Endothelial cell of umbilical vein (primary cell): ENCODE data around the gene GRWD1.

ENCODE experiments used
- CTCF ChIP-seq, 2 donors: IDR thresholded peaks; 1 replicate in 1 of 2; 2 replicates in 1 of 2; pipeline ENCODE4 v1.5.1; 2011; ENCODE audit warnings: low read length in 2 of 2, mild to moderate bottlenecking in 2 of 2, moderate library complexity in 2 of 2, control low read depth in 1 of 2, inconsistent platforms in 1 of 2, low read depth in 1 of 2; ENCODE audit not compliant: insufficient read depth in 1 of 2; ENCODE audit errors: extremely low read depth in 1 of 2
- POLR2A ChIP-seq: IDR thresholded peaks from 2 replicates; pipeline ENCODE4 v1.6.1; 2012; ENCODE audit warnings: low read depth, mild to moderate bottlenecking, control low read depth, low read length
- POLR2AphosphoS5 ChIP-seq: IDR thresholded peaks from 2 replicates; pipeline ENCODE4 v1.6.1; 2012; ENCODE audit warnings: low read depth, mild to moderate bottlenecking, control low read depth, low read length, moderate library complexity; ENCODE audit not compliant: insufficient read depth
- TF ChIP-seq, protein P1 (sequence below): IDR thresholded peaks from 2 replicates; pipeline ENCODE4 v1.6.1; 2011; ENCODE audit not compliant: insufficient read depth, insufficient read length

DNA sequence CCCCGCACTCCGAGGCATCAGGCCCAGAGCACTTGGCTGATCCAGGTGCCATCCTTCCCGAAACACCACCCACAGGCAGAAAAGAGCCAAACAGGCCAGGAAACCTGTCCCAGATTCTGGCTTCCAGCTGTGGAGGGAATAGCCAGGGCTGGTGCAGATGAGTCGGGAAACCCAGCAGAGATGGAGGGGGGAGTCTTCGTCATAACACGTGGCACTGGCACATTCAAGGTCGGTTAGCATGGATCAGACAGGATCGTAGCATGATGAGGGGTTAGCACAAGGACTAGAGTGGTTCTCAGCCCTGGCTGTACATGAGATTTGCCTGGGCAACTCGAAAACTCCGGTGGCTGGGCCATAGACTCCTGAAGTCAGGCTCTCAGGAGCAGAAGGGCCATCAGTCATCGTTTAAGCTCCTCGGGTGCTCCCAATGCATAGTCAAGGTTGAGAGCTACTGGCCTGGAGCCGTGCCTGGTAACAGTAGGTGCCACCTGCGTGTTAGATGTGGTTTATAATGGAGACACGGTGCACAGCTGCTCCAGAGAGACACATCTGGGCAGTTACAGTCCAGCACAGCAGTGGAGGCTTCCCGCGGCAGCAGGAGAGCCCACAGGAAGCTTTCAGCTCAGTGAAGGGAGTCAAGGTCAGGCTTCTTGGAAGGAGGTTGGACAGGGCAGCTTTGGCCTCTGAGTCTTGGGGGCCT, 29.7 kb downstream of the GRWD1 start:
- TF ChIP-seq POLR2A (no peak), CTCF (IDR thresholded peaks at IDR 0.05; ENCODE audit: extremely low read depth in 1 of 2, insufficient read depth in 1 of 2, low read depth in 1 of 2, low read length in 2 of 2) (no peak), POLR2AphosphoS5 (no peak)
- TF ChIP-seq, protein P1, sequence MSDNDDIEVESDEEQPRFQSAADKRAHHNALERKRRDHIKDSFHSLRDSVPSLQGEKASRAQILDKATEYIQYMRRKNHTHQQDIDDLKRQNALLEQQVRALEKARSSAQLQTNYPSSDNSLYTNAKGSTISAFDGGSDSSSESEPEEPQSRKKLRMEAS: no peak
